Spinal cord (tissue), 10 donors: ENCODE measurements around the gene LRPAP1. TPM values are rescaled to one million over a fixed set of nuclear protein-coding genes. Genes with fewer than 3 reads are reported as not detected.
"Not testable (repeated sequence)": the region's sequence is repeated elsewhere in the genome, so short reads cannot be mapped to it uniquely, and the experiment has no call there.

Source experiments
- DNase-seq, 6 donors: peaks; one replicate each; pipeline versions ENCODE4 v3.0.0 to v3.0.0-alpha.2; 2013 to 2015; ENCODE audit warnings: low spot score in 6 of 6, low read depth in 4 of 6
- H3K27ac ChIP-seq: one replicate; pipeline ENCODE4 v1.5.1; 2013; ENCODE audit warnings: low read depth, low read length, control low read depth
- H3K27me3 ChIP-seq: one replicate; pipeline ENCODE4 v1.6.1; 2013; ENCODE audit warnings: low read length; ENCODE audit not compliant: control insufficient read depth, insufficient read depth
- H3K36me3 ChIP-seq: one replicate; pipeline ENCODE4 v1.6.1; 2013; ENCODE audit warnings: low read length; ENCODE audit not compliant: control insufficient read depth, insufficient read depth
- H3K4me1 ChIP-seq: one replicate; pipeline ENCODE4 v1.6.1; 2013; ENCODE audit warnings: low read length; ENCODE audit not compliant: control insufficient read depth, insufficient read depth
- H3K4me3 ChIP-seq: one replicate; pipeline ENCODE4 v1.5.1; 2013; ENCODE audit warnings: low read depth, low read length, control low read depth
- H3K9me3 ChIP-seq: one replicate; pipeline ENCODE4 v1.6.1; 2013; ENCODE audit warnings: low read length; ENCODE audit not compliant: control insufficient read depth, insufficient read depth
- WGBS: methylation state at CpG from one replicate; pipeline ENCODE4 v1.1.5; 2013; ENCODE audit warnings: missing lambda C conversion rate; ENCODE audit not compliant: insufficient coverage; 5-methylcytosine and 5-hydroxymethylcytosine counted together
- polyA plus RNA-seq, 2 donors: library from polyadenylated mRNA; unstranded; fragments of 120-200 nt; gene quantifications; one replicate each; pipeline ENCODE4 v1.2.1, GENCODE V29; 2013; ENCODE audit not compliant: insufficient read length in 2 of 2
- total RNA-seq, 2 donors: library from RNA; depleted of rRNA in 1 of 2; stranded (reverse); fragments of 120-200 nt in 1 of 2; fragments of >200 nt in 1 of 2; gene quantifications; one replicate each; pipeline versions ENCODE4 v1.2.3 to v1.2.4, GENCODE V29; 2013 to 2014
- donor health status: healthy.

The LRPAP1 gene
- total and polyA plus RNA-seq, 4 donors: 47.1 to 201 (median 139) TPM

- not testable (repeated sequence) for H3K4me1 ChIP-seq, H3K9me3 ChIP-seq, H3K27me3 ChIP-seq, H3K36me3 ChIP-seq, H3K4me3 ChIP-seq, H3K27ac ChIP-seq, DNase-seq
- 86% methylated on average over 10 of the region's 19 CpGs for WGBS
Measured at GRCh38 chr4:3575426-3576369, 43.5 kb upstream of the LRPAP1 start.

- not testable (repeated sequence) for H3K4me1 ChIP-seq, H3K36me3 ChIP-seq, H3K27ac ChIP-seq, DNase-seq, H3K4me3 ChIP-seq, H3K9me3 ChIP-seq, H3K27me3 ChIP-seq
- WGBS: 49% methylated on average over 7 of the region's 9 CpGs
Measured at GRCh38 chr4:3574865-3575264, 42.6 kb upstream of the LRPAP1 start.

DNA sequence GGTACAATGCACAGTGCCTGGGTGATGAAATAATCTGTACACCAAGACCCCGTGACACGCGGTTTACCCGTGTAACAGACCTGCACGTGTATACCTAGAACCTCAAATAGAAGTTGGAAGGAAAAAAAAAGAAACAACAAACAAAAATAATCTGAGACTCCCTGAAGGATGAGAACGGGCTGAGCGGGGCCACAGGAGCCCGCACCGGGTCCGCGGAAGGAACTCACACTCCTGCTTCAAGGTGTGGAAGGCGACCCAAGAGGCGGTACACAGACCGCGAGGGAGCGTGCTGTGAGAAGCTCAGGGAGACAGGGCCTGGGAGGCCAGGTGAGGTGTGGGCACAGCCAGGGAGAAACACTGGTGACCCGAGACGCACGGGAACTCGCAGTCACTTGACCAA lies 42.1 kb upstream of the LRPAP1 start:
- not testable (repeated sequence) for DNase-seq, H3K4me1 ChIP-seq, H3K4me3 ChIP-seq, H3K9me3 ChIP-seq, H3K27me3 ChIP-seq, H3K27ac ChIP-seq, H3K36me3 ChIP-seq
- WGBS: 94% methylated on average over 15 of the region's 20 CpGs

DNA sequence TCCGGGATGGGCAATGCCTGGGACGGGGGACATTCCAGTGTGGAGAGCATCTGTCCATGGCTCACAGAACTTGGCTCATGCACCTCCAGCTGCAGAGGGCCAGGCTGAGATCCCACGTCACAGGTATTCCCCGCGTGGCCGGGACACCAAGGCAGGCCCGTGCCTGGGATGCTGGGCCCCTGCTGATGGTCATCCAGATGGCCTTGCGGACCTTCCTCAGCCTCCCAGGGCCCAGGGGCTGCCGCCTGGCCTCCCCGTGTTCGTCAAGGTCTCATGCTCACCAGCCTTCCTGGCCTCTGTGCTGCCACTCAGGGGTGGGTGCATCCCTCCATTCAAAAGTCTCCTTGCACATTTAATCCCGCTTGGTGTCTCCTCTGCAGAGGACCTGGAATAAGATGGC lies 40.9 kb upstream of the LRPAP1 start:
- Histone ChIP-seq H3K4me1 (no peaks in the 10 kb centered on the region), H3K36me3 (no peaks in the 10 kb centered on the region), H3K4me3 (no peak overlapping the region), H3K27ac (no peak overlapping the region), H3K9me3 (no peaks in the 10 kb centered on the region), H3K27me3 (no peaks in the 10 kb centered on the region)
- WGBS: 90% methylated on average over 12 of the region's 12 CpGs
- DNase-seq: no peak

GRCh38 chr4:3572363-3572762 lies 40.1 kb upstream of the LRPAP1 start:
- Histone ChIP-seq H3K4me3 (no peak overlapping the region), H3K27me3 (no peaks in the 10 kb centered on the region), H3K36me3 (no peaks in the 10 kb centered on the region), H3K4me1 (no peaks in the 10 kb centered on the region), H3K9me3 (no peaks in the 10 kb centered on the region), H3K27ac (no peak overlapping the region)
- 61% methylated on average over 13 of the region's 13 CpGs for WGBS
- DNase-seq: no peak

DNA sequence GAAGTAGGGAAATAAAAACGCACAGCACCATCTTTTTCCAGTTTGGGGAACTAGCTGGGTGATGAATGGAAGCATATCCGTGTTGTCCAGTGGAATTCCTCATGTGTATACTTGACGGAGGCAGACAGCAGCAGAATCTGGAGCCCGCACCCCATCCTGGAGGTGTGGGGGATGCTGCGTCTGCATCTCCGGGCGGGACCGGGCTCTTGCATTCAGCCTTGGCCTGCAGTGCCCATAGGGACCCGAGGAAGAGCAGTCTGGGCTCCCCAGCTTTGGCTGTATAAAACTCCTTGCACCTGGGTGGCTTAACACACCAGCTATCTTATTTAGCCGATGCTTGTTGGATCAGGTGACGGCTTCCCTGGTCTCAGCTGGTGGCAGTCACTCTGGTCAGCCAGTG lies 39.7 kb upstream of the LRPAP1 start:
- Histone ChIP-seq H3K4me1 (no peaks in the 10 kb centered on the region), H3K36me3 (no peaks in the 10 kb centered on the region), H3K4me3 (no peak overlapping the region), H3K27ac (no peak overlapping the region), H3K9me3 (no peaks in the 10 kb centered on the region), H3K27me3 (no peaks in the 10 kb centered on the region)
- 94% methylated on average over 11 of the region's 11 CpGs for WGBS
- DNase-seq: no peak

DNA sequence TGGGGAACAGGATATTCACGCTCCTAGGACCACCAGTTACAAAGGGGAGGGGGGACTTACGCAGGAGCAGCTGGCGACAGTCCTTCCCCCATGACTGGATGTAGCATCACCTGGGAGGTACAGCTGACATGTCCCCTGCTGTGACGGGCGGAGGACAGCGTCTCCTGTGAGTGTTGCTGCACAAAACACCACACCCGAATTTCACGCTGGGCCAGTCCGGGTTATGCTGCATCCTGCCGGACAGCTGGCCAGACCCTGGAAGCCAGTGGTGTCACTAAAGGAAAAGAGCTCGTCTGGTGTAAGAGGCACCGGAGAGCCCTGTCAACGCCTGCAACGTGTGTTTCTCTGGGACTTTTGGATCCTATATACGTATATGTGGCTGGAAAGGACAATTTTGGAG lies 38.7 kb upstream of the LRPAP1 start:
- 70% methylated on average over 11 of the region's 15 CpGs for WGBS
- H3K9me3 ChIP-seq, H3K27ac ChIP-seq, H3K4me3 ChIP-seq, H3K36me3 ChIP-seq, H3K27me3 ChIP-seq, H3K4me1 ChIP-seq, DNase-seq: not testable (repeated sequence)

GRCh38 chr4:3569611-3570010 lies 37.4 kb upstream of the LRPAP1 start:
- not testable (repeated sequence) for DNase-seq, H3K9me3 ChIP-seq, H3K4me1 ChIP-seq, H3K27me3 ChIP-seq, H3K4me3 ChIP-seq, H3K27ac ChIP-seq, H3K36me3 ChIP-seq
- no CpG with 5 or more reads among the region's 15 CpGs for WGBS

- H3K9me3 ChIP-seq, DNase-seq, H3K4me1 ChIP-seq, H3K36me3 ChIP-seq, H3K4me3 ChIP-seq, H3K27ac ChIP-seq, H3K27me3 ChIP-seq: not testable (repeated sequence)
- WGBS: no CpG with 5 or more reads among the region's 14 CpGs
Measured at GRCh38 chr4:3566701-3567100, 34.5 kb upstream of the LRPAP1 start.

DNA sequence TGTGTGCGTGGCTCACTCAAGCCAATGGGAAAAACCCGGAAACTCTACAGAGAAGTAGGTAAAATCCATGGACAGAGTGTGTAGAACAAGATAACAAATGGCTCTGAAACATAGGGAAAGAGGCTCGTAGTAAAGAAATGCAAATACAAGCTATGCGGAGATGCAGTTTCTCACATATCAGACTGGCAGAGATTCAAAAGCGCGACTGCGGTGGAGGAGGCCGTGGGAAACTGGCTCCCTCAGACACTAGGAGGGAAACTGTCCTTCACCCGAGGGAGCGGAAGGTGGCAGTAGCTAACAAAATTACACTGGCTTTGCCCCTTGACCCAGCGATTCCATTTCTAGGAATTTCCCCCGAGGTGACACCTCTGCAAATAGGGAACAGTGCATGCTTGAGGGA lies 34.1 kb upstream of the LRPAP1 start:
- not testable (repeated sequence) for H3K27ac ChIP-seq, H3K27me3 ChIP-seq, H3K4me1 ChIP-seq, H3K36me3 ChIP-seq, H3K4me3 ChIP-seq, H3K9me3 ChIP-seq
- WGBS: 44% methylated on average over 4 of the region's 12 CpGs
- DNase-seq: peak in 2 of 6 donors; percentile 65 to 83
